Gastroesophageal sphincter (tissue), 4 donors: Measurements from ENCODE around the gene ISG20. TPM values are rescaled to one million over a fixed set of nuclear protein-coding genes. Genes with fewer than 3 reads are reported as not detected.
A peak's percentile ranks its signal among the peaks of the same experiment; 100 is the strongest.

Source experiments
- ATAC-seq: fragments of 150-250 bp; one replicate; pipeline ENCODE4 v1.9.1; 2016; ENCODE audit warnings: mild to moderate bottlenecking, moderate library complexity
- H3K27ac ChIP-seq, 4 donors: fragments of 200-600 bp; sonication (generic) in 3 of 4; 1 replicate in 3 of 4; 2 replicates in 1 of 4; pipeline ENCODE4 v1.5.1; 2016 to 2019
- H3K27me3 ChIP-seq: fragments of 200-600 bp; sonication (generic); one replicate; pipeline ENCODE4 v1.5.1; 2019
- H3K36me3 ChIP-seq, 2 donors: fragments of 200-600 bp; sonication (generic); one replicate each; pipeline ENCODE4 v1.5.1; 2019; ENCODE audit warnings: control low read depth in 1 of 2
- H3K4me1 ChIP-seq, 3 donors: fragments of 200-600 bp; sonication (generic); 1 replicate in 2 of 3; 2 replicates in 1 of 3; pipeline ENCODE4 v1.5.1; 2016 to 2019; ENCODE audit warnings: control low read depth in 2 of 3
- H3K4me3 ChIP-seq, 2 donors: fragments of 200-600 bp; sonication (generic); one replicate each; pipeline ENCODE4 v1.5.1; 2019; ENCODE audit warnings: mild to moderate bottlenecking in 1 of 2, moderate library complexity in 1 of 2
- H3K9me3 ChIP-seq, 3 donors: fragments of 200-600 bp; sonication (generic); one replicate each; pipeline ENCODE4 v1.5.1; 2017 to 2019; ENCODE audit warnings: control low read depth in 2 of 3
- EP300 ChIP-seq: sonication (generic); formaldehyde crosslinking; IDR thresholded peaks from one replicate; pipeline ENCODE4 v1.6.1; 2017; ENCODE audit warnings: antibody characterized with exemption, mild to moderate bottlenecking
- POLR2A ChIP-seq, 2 donors: fragments of 450-650 bp; IDR thresholded peaks; one replicate each; pipeline ENCODE4 v1.6.1; 2017; ENCODE audit warnings: antibody characterized with exemption in 2 of 2, mild to moderate bottlenecking in 2 of 2, moderate library complexity in 1 of 2
- POLR2AphosphoS5 ChIP-seq: sonication (generic); formaldehyde crosslinking; IDR thresholded peaks from one replicate; pipeline ENCODE4 v1.6.1; 2017; ENCODE audit warnings: antibody characterized with exemption
- WGBS, 2 donors: methylation state at CpG; one replicate each; pipeline ENCODE4 v1.1.5; 2018; ENCODE audit warnings: low coverage in 1 of 2; 5-methylcytosine and 5-hydroxymethylcytosine counted together
- total RNA-seq, 4 donors: library from RNA; depleted of rRNA; stranded (reverse); fragments of >200 nt; gene quantifications; one replicate each; pipeline ENCODE4 v1.1.0, GENCODE V29; 2016
- TF ChIP-seq, protein P1 (sequence below), 4 experiments: fragments of 200-600 bp in 2 of 4; fragments of 450-650 bp in 2 of 4; sonication (generic) in 1 of 4; IDR thresholded peaks; one replicate each; pipeline ENCODE4 v1.5.1; 2017 to 2019; ENCODE audit warnings: antibody characterized with exemption in 4 of 4, mild to moderate bottlenecking in 2 of 4, moderate library complexity in 2 of 4

ISG20 gene
- total RNA-seq, result 1 to 10 TPM; 2.5 to 8.7 (median 5.9) TPM

DNA sequence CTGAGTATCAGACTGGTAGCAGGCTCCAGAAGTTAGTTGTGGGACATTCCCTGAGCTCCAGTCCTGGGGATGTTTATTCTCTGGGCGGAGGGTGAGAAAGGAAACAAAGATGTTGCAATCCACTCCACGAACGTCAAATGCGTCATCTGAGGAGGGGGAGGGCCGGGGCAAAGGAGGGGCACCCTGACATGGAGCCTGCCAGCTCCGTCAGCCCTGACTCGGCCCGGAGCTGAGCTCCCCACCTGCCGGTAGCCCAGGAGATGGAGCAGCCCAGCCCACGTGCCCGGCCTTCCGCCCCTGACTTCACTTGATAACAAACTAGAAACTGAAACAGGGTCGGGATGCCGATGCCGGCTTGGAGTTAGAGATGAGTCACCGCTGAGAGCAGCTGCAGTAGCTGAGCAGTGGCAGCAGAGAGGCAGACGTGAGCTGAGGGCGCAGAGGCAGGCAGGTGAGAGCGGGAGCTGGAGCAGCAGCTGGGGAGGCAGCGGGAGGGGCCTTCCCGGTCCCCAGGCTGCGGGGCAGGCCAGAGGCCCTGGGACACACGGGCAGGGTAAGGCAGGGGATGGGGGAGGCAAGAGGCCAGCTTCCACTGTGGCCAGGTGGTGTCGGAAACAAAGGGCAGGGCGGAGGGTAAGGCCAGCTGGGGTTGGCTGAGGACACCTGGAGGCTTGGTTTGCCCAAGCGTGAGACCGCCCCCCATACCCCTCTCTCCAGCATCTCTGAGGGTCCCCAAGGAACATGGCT lies at the start of gene ISG20:
ISG20 (plus strand) TSS at position 391 of the 747 bp plus-strand sequence; CDS start at position 742, 351 bp downstream.
- peak; percentile 92 for TF ChIP-seq POLR2AphosphoS5
- TF ChIP-seq EP300, result peak; percentile 32
- peak; percentile 42 to 48 for TF ChIP-seq POLR2A (IDR thresholded peaks at IDR 0.05)
- TF ChIP-seq, protein P1, sequence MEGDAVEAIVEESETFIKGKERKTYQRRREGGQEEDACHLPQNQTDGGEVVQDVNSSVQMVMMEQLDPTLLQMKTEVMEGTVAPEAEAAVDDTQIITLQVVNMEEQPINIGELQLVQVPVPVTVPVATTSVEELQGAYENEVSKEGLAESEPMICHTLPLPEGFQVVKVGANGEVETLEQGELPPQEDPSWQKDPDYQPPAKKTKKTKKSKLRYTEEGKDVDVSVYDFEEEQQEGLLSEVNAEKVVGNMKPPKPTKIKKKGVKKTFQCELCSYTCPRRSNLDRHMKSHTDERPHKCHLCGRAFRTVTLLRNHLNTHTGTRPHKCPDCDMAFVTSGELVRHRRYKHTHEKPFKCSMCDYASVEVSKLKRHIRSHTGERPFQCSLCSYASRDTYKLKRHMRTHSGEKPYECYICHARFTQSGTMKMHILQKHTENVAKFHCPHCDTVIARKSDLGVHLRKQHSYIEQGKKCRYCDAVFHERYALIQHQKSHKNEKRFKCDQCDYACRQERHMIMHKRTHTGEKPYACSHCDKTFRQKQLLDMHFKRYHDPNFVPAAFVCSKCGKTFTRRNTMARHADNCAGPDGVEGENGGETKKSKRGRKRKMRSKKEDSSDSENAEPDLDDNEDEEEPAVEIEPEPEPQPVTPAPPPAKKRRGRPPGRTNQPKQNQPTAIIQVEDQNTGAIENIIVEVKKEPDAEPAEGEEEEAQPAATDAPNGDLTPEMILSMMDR (IDR thresholded peaks at IDR 0.05), result peak in 3 of 4 experiments; percentile 46 to 62 (median 54)

DNA sequence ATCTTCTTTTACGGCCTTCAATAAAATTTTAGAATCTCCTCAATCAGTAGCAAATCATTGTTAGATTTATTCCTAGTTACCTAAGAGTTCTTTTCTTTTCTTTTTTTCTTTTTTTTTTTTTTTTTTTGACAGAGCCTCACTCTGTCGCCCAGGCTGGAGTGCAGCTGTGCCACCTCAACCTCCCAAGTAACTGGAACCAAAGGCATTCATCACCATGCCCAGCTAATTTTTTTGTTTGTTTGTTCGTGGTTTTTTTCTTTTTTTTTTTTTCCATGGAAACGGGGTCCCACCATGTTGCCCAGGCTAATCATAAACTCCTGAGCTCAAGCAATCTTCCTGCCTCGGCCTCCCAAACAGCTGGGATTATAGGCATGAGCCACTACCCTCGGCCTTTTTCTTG lies 48.1 kb upstream of the ISG20 start:
- Histone ChIP-seq H3K9me3 (no peaks in the 10 kb centered on the region), H3K4me1 (no peaks in the 10 kb centered on the region), H3K27me3 (no peaks in the 10 kb centered on the region), H3K36me3 (no peaks in the 10 kb centered on the region), H3K4me3 (no peak overlapping the region), H3K27ac (no peak overlapping the region)
- WGBS, 2 donors, result 54 to 89% methylated on average over 2 to 3 of the region's 6 CpGs
- TF ChIP-seq, protein P1 (IDR thresholded peaks at IDR 0.05), result no peak
- no peak for TF ChIP-seq POLR2AphosphoS5
- TF ChIP-seq POLR2A (IDR thresholded peaks at IDR 0.05), result no peak
- ATAC-seq, result no peak

More for the DNA sequence above, at the start of gene ISG20:
- peak; percentile 92 for ATAC-seq
- peaks cover 2 to 26% (median 8%) of the 10 kb centered on the region in 3 donors for H3K4me1 ChIP-seq
- WGBS, 2 donors, result 0 to 27% methylated on average over 3 to 7 of the region's 27 CpGs
- H3K4me3 ChIP-seq, result peak within 1 kb of the TSS; percentile 36 to 53
- H3K27ac ChIP-seq, result peak within 1 kb of the TSS; percentile 81 to 87 (median 84)
- H3K9me3 ChIP-seq, result no peaks in the 10 kb centered on the region
- H3K36me3 ChIP-seq, result no peaks in the 10 kb centered on the region
- H3K27me3 ChIP-seq, result no peaks in the 10 kb centered on the region

DNA sequence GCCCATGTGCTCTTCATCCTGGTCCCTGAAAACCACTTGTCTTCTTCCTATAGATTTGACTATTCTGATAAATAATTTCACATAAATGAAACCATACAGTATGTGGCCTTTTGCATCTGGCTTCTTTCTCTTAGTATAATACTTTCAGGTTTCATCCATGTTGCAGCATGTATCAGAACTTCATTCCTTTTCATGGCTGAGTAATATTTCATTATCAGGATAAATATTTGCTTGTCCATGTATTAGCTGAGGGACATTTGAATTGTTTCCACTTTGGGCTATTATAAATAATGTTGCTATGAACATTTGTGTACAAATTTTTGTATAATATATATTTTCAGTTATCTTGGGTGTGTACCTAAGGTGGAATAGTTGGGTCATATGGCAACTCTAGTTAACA lies 47.4 kb upstream of the ISG20 start:
- H3K36me3 ChIP-seq, result no peaks in the 10 kb centered on the region
- ATAC-seq, result no peak
- H3K27ac ChIP-seq, result no peak overlapping the region
- H3K9me3 ChIP-seq, result no peaks in the 10 kb centered on the region
- TF ChIP-seq POLR2A (IDR thresholded peaks at IDR 0.05), result no peak
- H3K4me1 ChIP-seq, result no peaks in the 10 kb centered on the region
- H3K4me3 ChIP-seq, result no peak overlapping the region
- no peaks in the 10 kb centered on the region for H3K27me3 ChIP-seq

DNA sequence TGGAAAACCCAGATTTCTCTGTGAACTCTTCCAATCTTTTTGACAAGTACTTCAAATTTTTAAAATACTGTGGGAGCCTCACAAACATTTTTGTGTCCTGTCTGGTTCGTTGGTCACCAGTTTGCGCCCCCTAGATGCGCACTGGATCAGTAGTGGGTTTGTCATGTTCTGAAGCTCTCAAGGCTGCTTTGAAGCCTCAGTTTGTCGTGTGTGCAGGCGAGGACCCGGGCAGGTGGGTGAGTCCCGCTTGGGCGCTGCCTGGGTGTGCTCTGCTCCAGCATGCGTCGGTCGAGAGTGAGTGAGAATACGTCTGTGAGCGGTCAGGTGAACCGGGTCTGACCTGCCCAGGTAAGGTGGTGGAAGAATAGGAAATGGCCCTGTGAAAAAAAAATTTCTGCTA lies 34.9 kb upstream of the ISG20 start:
- no peak for ATAC-seq
- Histone ChIP-seq H3K27me3 (peaks cover 46% of the 10 kb centered on the region), H3K27ac (no peak overlapping the region), H3K9me3 (no peaks in the 10 kb centered on the region), H3K4me3 (no peak overlapping the region), H3K36me3 (no peaks in the 10 kb centered on the region), H3K4me1 (peaks cover 0 to 20% (median 0%) of the 10 kb centered on the region in 3 donors)
- 10 to 13% methylated on average over 3 of the region's 14 CpGs for WGBS, 2 donors
- TF ChIP-seq POLR2A (IDR thresholded peaks at IDR 0.05) (no peak), POLR2AphosphoS5 (no peak), EP300 (no peak)
- TF ChIP-seq, protein P1 (IDR thresholded peaks at IDR 0.05), result no peak

DNA sequence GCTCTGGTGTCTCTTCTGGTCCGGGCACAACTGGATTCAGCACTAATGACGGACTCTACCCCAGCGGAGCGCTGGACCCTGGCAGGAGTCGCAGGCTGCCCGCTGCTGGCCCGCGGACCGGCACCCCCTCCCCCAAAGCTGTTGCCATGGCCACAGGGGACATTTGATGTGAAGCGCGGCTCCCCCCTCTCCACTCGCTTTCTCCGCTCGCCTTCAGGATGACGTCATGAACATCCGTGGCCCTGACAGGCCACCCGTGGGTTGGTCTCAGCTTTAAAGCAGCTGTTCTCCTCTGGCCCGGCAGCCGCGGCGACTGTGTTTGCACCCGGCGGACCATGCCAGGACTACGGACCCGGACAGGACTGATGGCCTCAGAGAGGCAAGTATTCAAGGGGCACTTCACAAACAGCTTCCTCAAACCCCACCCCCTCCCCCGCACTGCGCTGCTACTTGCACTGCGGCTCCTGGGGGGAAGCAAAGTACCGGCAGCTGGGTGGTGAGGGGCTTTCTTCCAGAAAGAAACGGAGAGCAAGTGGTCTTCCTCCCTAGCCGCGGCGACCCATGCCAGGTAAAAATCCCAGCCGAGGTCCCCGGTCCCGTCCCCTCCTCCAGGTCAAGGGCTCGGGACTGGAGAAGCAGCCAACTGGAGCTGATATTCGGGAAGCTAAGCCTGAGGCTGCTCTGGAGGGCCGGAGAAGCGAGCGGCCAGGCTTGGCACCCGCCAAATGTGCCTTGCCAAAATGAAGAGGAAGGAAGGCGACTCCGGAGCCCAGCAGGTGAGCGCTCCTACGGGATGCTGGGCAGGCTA lies 34.2 kb upstream of the ISG20 start:
- peak overlapping the region in 1 of 2 donors; percentile 8 for H3K4me3 ChIP-seq
- H3K27ac ChIP-seq, result no peak overlapping the region
- H3K27me3 ChIP-seq, result peaks cover 46% of the 10 kb centered on the region
- 0% methylated on average over 8 of the region's 46 CpGs; no CpG with 5 or more reads in 1 of the 2 donors for WGBS, 2 donors
- no peak for ATAC-seq
- H3K9me3 ChIP-seq, result no peaks in the 10 kb centered on the region
- H3K4me1 ChIP-seq, result peaks cover 0 to 20% (median 0%) of the 10 kb centered on the region in 3 donors
- H3K36me3 ChIP-seq, result no peaks in the 10 kb centered on the region
- no peak for TF ChIP-seq EP300
- no peak for TF ChIP-seq POLR2A (IDR thresholded peaks at IDR 0.05)
- TF ChIP-seq POLR2AphosphoS5, result no peak
- TF ChIP-seq, protein P1 (IDR thresholded peaks at IDR 0.05), result no peak
